K562 (cell line): ENCODE measurements around the gene TRIP12. TPM values are rescaled to one million over a fixed set of nuclear protein-coding genes. Genes with fewer than 3 reads are reported as not detected.

Source experiments
- AFF1 ChIP-seq, 2 experiments: fragments of 450-650 bp; IDR thresholded peaks; 2 replicates each; pipeline ENCODE4 v1.6.1; 2018; ENCODE audit warnings: mild to moderate bottlenecking in 2 of 2, low read depth in 1 of 2; ENCODE audit not compliant: partially characterized antibody in 2 of 2
- EGR1 ChIP-seq: fragments of 450-650 bp; conservative IDR thresholded peaks from 2 replicates; pipeline ENCODE4 v1.6.1; 2017; ENCODE audit warnings: mild to moderate bottlenecking
- IFI16 ChIP-seq: fragments of 250-450 bp; sonication (Bioruptor Pico); IDR thresholded peaks from 2 replicates; pipeline ENCODE4 v2.1.2; 2022; ENCODE audit warnings: mild to moderate bottlenecking, inconsistent platforms
- KDM1A ChIP-seq, 2 experiments: fragments of 450-650 bp; IDR thresholded peaks; 2 replicates each; pipeline ENCODE4 v1.6.1; 2016; ENCODE audit warnings: mild to moderate bottlenecking in 2 of 2
- KLF1 ChIP-seq: fragments of 450-650 bp; IDR thresholded peaks from 2 replicates; pipeline ENCODE4 v1.6.1; 2016; ENCODE audit warnings: missing genetic modification characterization, missing compliant biosample characterization
- RBM15 ChIP-seq: fragments of 200-400 bp; formaldehyde crosslinking; IDR thresholded peaks from 2 replicates; pipeline ENCODE4 v1.6.1; 2018; ENCODE audit warnings: mild to moderate bottlenecking, low read length, moderate library complexity; ENCODE audit not compliant: insufficient read depth
- ZNF143 ChIP-seq: sonication (generic); formaldehyde crosslinking; IDR thresholded peaks from 2 replicates; pipeline ENCODE4 v1.9.0; 2022; ENCODE audit warnings: mild to moderate bottlenecking, missing genetic modification reagents
- ZNF224 ChIP-seq: sonication (generic); formaldehyde crosslinking; IDR thresholded peaks from 2 replicates; pipeline ENCODE4 v1.8.0; 2022; ENCODE audit warnings: mild to moderate bottlenecking, missing genetic modification reagents
- ZNF239 ChIP-seq: fragments of 250-450 bp; sonication (Bioruptor Pico); IDR thresholded peaks from 2 replicates; pipeline ENCODE4 v1.4.0; 2020; ENCODE audit warnings: mild to moderate bottlenecking
- ZNF780A ChIP-seq: fragments of 250-450 bp; sonication (Bioruptor Pico); IDR thresholded peaks from 2 replicates; pipeline ENCODE4 v1.5.0; 2021; ENCODE audit warnings: mild to moderate bottlenecking
- polyA plus RNA-seq, 8 experiments: library from polyadenylated mRNA; depleted of rRNA in 4 of 8; stranded (reverse) in 5 of 8; unstranded in 3 of 8; fragments of >200 nt; fragmentation: Nextera tagmentation in 2 of 8; fragmentation: Illumina TruSeq in 1 of 8; extraction: Ambion mirVana in 2 of 8; extraction: Trizol in 1 of 8; gene quantifications; 2 replicates each; pipeline versions ENCODE4 v1.2.1 to v1.2.3, GENCODE V29; 2011 to 2014; ENCODE audit warnings: inconsistent platforms in 1 of 8, missing spikeins in 1 of 8
- total RNA-seq, 7 experiments: library from RNA; depleted of rRNA in 6 of 7; stranded (reverse); fragments of >200 nt in 6 of 7; fragmentation: Illumina TruSeq in 2 of 7; extraction: Trizol in 2 of 7; gene quantifications; 2 replicates each; pipeline versions ENCODE4 v1.2.1 to v1.2.3, GENCODE V29; 2011 to 2021; ENCODE audit warnings: low replicate concordance in 1 of 7

The TRIP12 gene
- total and polyA plus RNA-seq, 9 of the 15 experiments (the other 6 are each of a cell fraction or from before 2014, with no cell fraction given), result 15.2 to 131 (median 80.1) TPM

GRCh38 chr2:229921892-229922448 is at the start of gene TRIP12 (continued):
- no peak for TF ChIP-seq AFF1 (IDR thresholded peaks at IDR 0.05; ENCODE audit: low read depth in 1 of 2, partially characterized antibody in 2 of 2)
- TF ChIP-seq KDM1A (IDR thresholded peaks at IDR 0.05), result no peak; a peak in 1 of 4 replicates
- TF ChIP-seq ZNF224 (CRISPR knock-in tag), result no peak
- TF ChIP-seq IFI16 (CRISPR knock-in tag), result no peak
- no peak for TF ChIP-seq ZNF143
- TF ChIP-seq EGR1, result peak; percentile 68
- no peak for TF ChIP-seq RBM15
- no peak for TF ChIP-seq ZNF780A (CRISPR knock-in tag)
- TF ChIP-seq ZNF239 (CRISPR knock-in tag), result no peak
- no peak for TF ChIP-seq KLF1 (tag)
